ENCODE data around the gene CLEC2L.

CLEC2L gene

GRCh38 chr7:139487366-139488080 is 36.0 kb upstream of the CLEC2L start:
- H3K36me3 ChIP-seq (ENCODE audit: insufficient read depth, low read length), result no peaks in the 10 kb centered on the region
- H3K9me2 ChIP-seq (ENCODE audit: low read depth, low read length), result no peaks in the 10 kb centered on the region
- no peaks in the 10 kb centered on the region for H3K27me3 ChIP-seq (ENCODE audit: insufficient read depth, low read length)
- no peak overlapping the region for H3K9ac ChIP-seq (ENCODE audit: low read length)
- H4K20me1 ChIP-seq (ENCODE audit: insufficient read depth, low read length), result no peaks in the 10 kb centered on the region
- no peak overlapping the region for H3K27ac ChIP-seq (ENCODE audit: low read depth, low read length, poor library complexity, severe bottlenecking)
- no peaks in the 10 kb centered on the region for H3K79me2 ChIP-seq (ENCODE audit: insufficient read depth, low read length)
- no peaks in the 10 kb centered on the region; the same call in 1 of the 2 replicates for H3K9me3 ChIP-seq (ENCODE audit: low read length)
- H3K4me1 ChIP-seq (ENCODE audit: insufficient read depth, low read length, severe bottlenecking), result no peaks in the 10 kb centered on the region
- H3F3A ChIP-seq (ENCODE audit: insufficient read depth, low read length), result no peaks in the 10 kb centered on the region
- no peak overlapping the region for H2AFZ ChIP-seq (ENCODE audit: low read length)
- H3K4me2 ChIP-seq (ENCODE audit: low read length), result no peak overlapping the region
- TF ChIP-seq EZH2 (IDR thresholded peaks at IDR 0.05; ENCODE audit: borderline replicate concordance, low read length), result no peak
- TF ChIP-seq CTCF (IDR thresholded peaks at IDR 0.05; ENCODE audit: low read length), result no peak
- H3K4me3 ChIP-seq (ENCODE audit: low read depth, low read length, poor library complexity, severe bottlenecking), result no peak overlapping the region

- H3K4me1 ChIP-seq (ENCODE audit: insufficient read depth, low read length, severe bottlenecking), result no peaks in the 10 kb centered on the region
- H3K27me3 ChIP-seq (ENCODE audit: insufficient read depth, low read length), result peaks cover 4% of the 10 kb centered on the region; the same call in 1 of the 2 replicates
- TF ChIP-seq EZH2 (IDR thresholded peaks at IDR 0.05; ENCODE audit: borderline replicate concordance, low read length) (no peak), CTCF (IDR thresholded peaks at IDR 0.05; ENCODE audit: low read length) (no peak)
- H3K27ac ChIP-seq (ENCODE audit: low read depth, low read length, poor library complexity, severe bottlenecking), result no peak overlapping the region
- H2AFZ ChIP-seq (ENCODE audit: low read length), result no peak overlapping the region
- H3K4me2 ChIP-seq (ENCODE audit: low read length), result no peak overlapping the region
- H3K9ac ChIP-seq (ENCODE audit: low read length), result no peak overlapping the region
- no peaks in the 10 kb centered on the region for H3F3A ChIP-seq (ENCODE audit: insufficient read depth, low read length)
- peaks cover 3% of the 10 kb centered on the region; the same call in 1 of the 2 replicates for H3K9me3 ChIP-seq (ENCODE audit: low read length)
- no peaks in the 10 kb centered on the region for H4K20me1 ChIP-seq (ENCODE audit: insufficient read depth, low read length)
- no peaks in the 10 kb centered on the region for H3K9me2 ChIP-seq (ENCODE audit: low read depth, low read length)
- no peaks in the 10 kb centered on the region for H3K36me3 ChIP-seq (ENCODE audit: insufficient read depth, low read length)
- H3K4me3 ChIP-seq (ENCODE audit: low read depth, low read length, poor library complexity, severe bottlenecking), result no peak overlapping the region
- no peaks in the 10 kb centered on the region for H3K79me2 ChIP-seq (ENCODE audit: insufficient read depth, low read length)
Observed at GRCh38 chr7:139488810-139489209, 34.7 kb upstream of the CLEC2L start.

GRCh38 chr7:139490130-139490529 is 33.4 kb upstream of the CLEC2L start:
- H2AFZ ChIP-seq (ENCODE audit: low read length), result no peak overlapping the region
- H3K27me3 ChIP-seq (ENCODE audit: insufficient read depth, low read length), result peaks cover 4% of the 10 kb centered on the region; the same call in 1 of the 2 replicates
- TF ChIP-seq EZH2 (IDR thresholded peaks at IDR 0.05; ENCODE audit: borderline replicate concordance, low read length), result no peak
- no peak for TF ChIP-seq CTCF (IDR thresholded peaks at IDR 0.05; ENCODE audit: low read length)
- H3K79me2 ChIP-seq (ENCODE audit: insufficient read depth, low read length), result no peaks in the 10 kb centered on the region
- no peak overlapping the region for H3K4me2 ChIP-seq (ENCODE audit: low read length)
- H3F3A ChIP-seq (ENCODE audit: insufficient read depth, low read length), result no peaks in the 10 kb centered on the region
- no peak overlapping the region for H3K4me3 ChIP-seq (ENCODE audit: low read depth, low read length, poor library complexity, severe bottlenecking)
- H3K36me3 ChIP-seq (ENCODE audit: insufficient read depth, low read length), result no peaks in the 10 kb centered on the region
- H3K27ac ChIP-seq (ENCODE audit: low read depth, low read length, poor library complexity, severe bottlenecking), result no peak overlapping the region
- peaks cover 3% of the 10 kb centered on the region; the same call in 1 of the 2 replicates for H3K9me3 ChIP-seq (ENCODE audit: low read length)
- no peak overlapping the region for H3K9ac ChIP-seq (ENCODE audit: low read length)
- no peaks in the 10 kb centered on the region for H3K4me1 ChIP-seq (ENCODE audit: insufficient read depth, low read length, severe bottlenecking)
- H4K20me1 ChIP-seq (ENCODE audit: insufficient read depth, low read length), result no peaks in the 10 kb centered on the region
- H3K9me2 ChIP-seq (ENCODE audit: low read depth, low read length), result no peaks in the 10 kb centered on the region
